Keratinocyte (primary cell): ENCODE data around the gene KAT7.

Experiments
- CTCF ChIP-seq, 3 experiments: IDR thresholded peaks in 1 of 3; conservative IDR thresholded peaks in 1 of 3; optimal IDR thresholded peaks in 1 of 3; 2 replicates in 2 of 3; 3 replicates in 1 of 3; pipeline versions ENCODE3 to v1.5.1; 2011; ENCODE audit warnings: low read length in 3 of 3, mild to moderate bottlenecking in 3 of 3, moderate library complexity in 2 of 3, control low read depth in 1 of 3, inconsistent platforms in 1 of 3; ENCODE audit not compliant: insufficient read depth in 2 of 3; ENCODE audit errors: extremely low read depth in 1 of 3
- EZH2 ChIP-seq: IDR thresholded peaks from one replicate; pipeline ENCODE4 v1.6.1; 2012; ENCODE audit warnings: inconsistent platforms, mild to moderate bottlenecking, low read length, moderate library complexity

- TF ChIP-seq CTCF (optimal IDR thresholded peaks at IDR 0.05 in 1 of 3, IDR thresholded peaks at IDR 0.05 in 1 of 3, conservative IDR thresholded peaks at IDR 0.05 in 1 of 3; ENCODE audit: extremely low read depth in 1 of 3, insufficient read depth in 2 of 3, low read length in 3 of 3) (no peak), EZH2 (no peak)
Observed at GRCh38 chr17:49764559-49765180, 23.8 kb upstream of the KAT7 start.
